ENCODE measurements around the gene THAP7. TPM values are rescaled to one million over a fixed set of nuclear protein-coding genes. Genes with fewer than 3 reads are reported as not detected.

Gene THAP7
- total RNA-seq, 1 donor from 2014 or later: 26.4 TPM

- Mint-ChIP-seq H3K4me1 (ENCODE audit: unreplicated experiment) (peaks cover 5% of the 10 kb centered on the region), H3K27me3 (peaks cover 15% of the 10 kb centered on the region), H3K36me3 (peaks cover 5% of the 10 kb centered on the region), H3K27ac (peak overlapping the region; percentile 77), H3K9me3 (no peaks in the 10 kb centered on the region), H3K4me3 (peak overlapping the region; percentile 86)
- no peak for DNase-seq (ENCODE audit: extremely low spot score, unreplicated experiment)
- TF ChIP-seq CTCF (conservative IDR thresholded peaks at IDR 0.05): no peak
These were observed 44.7 kb downstream of the THAP7 start for GRCh38 chr22:20957102-20957682.

- H3K9me3 Mint-ChIP-seq: no peaks in the 10 kb centered on the region
- peaks cover 11% of the 10 kb centered on the region for H3K27me3 Mint-ChIP-seq
- peaks cover 5% of the 10 kb centered on the region for H3K36me3 Mint-ChIP-seq
- H3K27ac Mint-ChIP-seq: peak overlapping the region; percentile 77
- H3K4me3 Mint-ChIP-seq: peak overlapping the region; percentile 86
- H3K4me1 Mint-ChIP-seq (ENCODE audit: unreplicated experiment): peaks cover 10% of the 10 kb centered on the region
- no peak for DNase-seq (ENCODE audit: extremely low spot score, unreplicated experiment)
- no peak for TF ChIP-seq CTCF (conservative IDR thresholded peaks at IDR 0.05)
These were observed 45.4 kb downstream of the THAP7 start for GRCh38 chr22:20956258-20957101.

GRCh38 chr22:20955548-20955947, 46.4 kb downstream of the THAP7 start:
- Mint-ChIP-seq H3K27ac (no peak overlapping the region), H3K4me3 (no peak overlapping the region), H3K27me3 (peaks cover 11% of the 10 kb centered on the region), H3K4me1 (ENCODE audit: unreplicated experiment) (peaks cover 16% of the 10 kb centered on the region), H3K9me3 (no peaks in the 10 kb centered on the region), H3K36me3 (peaks cover 5% of the 10 kb centered on the region)
- DNase-seq (ENCODE audit: extremely low spot score, unreplicated experiment): no peak
- no peak for TF ChIP-seq CTCF (conservative IDR thresholded peaks at IDR 0.05)

GRCh38 chr22:20953668-20954500, 48.0 kb downstream of the THAP7 start:
- Mint-ChIP-seq H3K4me1 (ENCODE audit: unreplicated experiment) (peaks cover 16% of the 10 kb centered on the region), H3K36me3 (peaks cover 14% of the 10 kb centered on the region), H3K4me3 (no peak overlapping the region)

GRCh38 chr22:20953342-20953608, 48.6 kb downstream of the THAP7 start:
- DNase-seq (ENCODE audit: extremely low spot score, unreplicated experiment): no peak

More at GRCh38 chr22:20953668-20954500, 48.0 kb downstream of the THAP7 start:
- no peak for DNase-seq (ENCODE audit: extremely low spot score, unreplicated experiment)
- H3K27me3 Mint-ChIP-seq: peaks cover 11% of the 10 kb centered on the region
- TF ChIP-seq CTCF (conservative IDR thresholded peaks at IDR 0.05): no peak
- peak overlapping the region; percentile 39 for H3K27ac Mint-ChIP-seq
- no peaks in the 10 kb centered on the region for H3K9me3 Mint-ChIP-seq

More at GRCh38 chr22:20953342-20953608, 48.6 kb downstream of the THAP7 start:
- Mint-ChIP-seq H3K9me3 (no peaks in the 10 kb centered on the region), H3K27ac (no peak overlapping the region), H3K4me1 (ENCODE audit: unreplicated experiment) (peaks cover 17% of the 10 kb centered on the region), H3K27me3 (peaks cover 10% of the 10 kb centered on the region), H3K36me3 (peaks cover 14% of the 10 kb centered on the region), H3K4me3 (no peak overlapping the region)
- no peak for TF ChIP-seq CTCF (conservative IDR thresholded peaks at IDR 0.05)

All from type B pancreatic cell (in vitro differentiated cells).